WTC11 (cell line): ENCODE results near the gene NCS1. TPM values are rescaled to one million over a fixed set of nuclear protein-coding genes. Genes with fewer than 3 reads are reported as not detected.

Experiments
- ATAC-seq: fragments of 200-7000 bp; cut with Tn5 transposase; 2 replicates; pipeline ENCODE4 v1.10.0; 2021; ENCODE audit warnings: mild to moderate bottlenecking, moderate library complexity
- CTCF ChIA-PET: fragments of 300-600 bp; sonication (Branson Sonifier 250); formaldehyde crosslinking; loops from one replicate; lab custom pipeline; 2021; ENCODE audit warnings: antibody characterized with exemption; lab: Charles Lee
- POLR2A ChIA-PET: fragments of 350-600 bp; sonication (Branson Sonifier 250); formaldehyde crosslinking; loops from one replicate; lab custom pipeline; 2021; ENCODE audit warnings: antibody characterized with exemption; lab: Charles Lee
- DNase-seq: peaks from one replicate; pipeline ENCODE4 v3.0.0; 2021; ENCODE audit warnings: low spot score
- H3K27ac Mint-ChIP-seq: 2 replicates; pipeline ENCODE4 v1.8.0; 2021; ENCODE audit warnings: mixed read lengths
- H3K27me3 Mint-ChIP-seq: 2 replicates; pipeline ENCODE4 v1.8.0; 2021; ENCODE audit warnings: low read depth, mild to moderate bottlenecking, moderate library complexity, mixed read lengths
- H3K36me3 Mint-ChIP-seq: 2 replicates; pipeline ENCODE4 v1.8.0; 2021; ENCODE audit warnings: mixed read lengths
- H3K4me1 Mint-ChIP-seq: 2 replicates; pipeline ENCODE4 v1.8.0; 2022; ENCODE audit warnings: mixed read lengths
- H3K4me3 Mint-ChIP-seq: 2 replicates; pipeline ENCODE4 v1.8.0; 2021; ENCODE audit warnings: mild to moderate bottlenecking, moderate library complexity, mixed read lengths
- H3K9me3 Mint-ChIP-seq: 2 replicates; pipeline ENCODE4 v1.8.0; 2021; ENCODE audit warnings: mixed read lengths
- ELF4 ChIP-seq: sonication (generic); formaldehyde crosslinking; IDR thresholded peaks from 2 replicates; pipeline ENCODE4 v1.8.1; 2022; ENCODE audit warnings: low read depth, mild to moderate bottlenecking, moderate library complexity, missing genetic modification reagents
- FOXJ3 ChIP-seq: sonication (generic); formaldehyde crosslinking; IDR thresholded peaks from 2 replicates; pipeline ENCODE4 v1.9.0; 2021; ENCODE audit warnings: missing genetic modification reagents, mild to moderate bottlenecking, borderline replicate concordance
- GRHL2 ChIP-seq: fragments of 250-450 bp; sonication (Bioruptor Pico); IDR thresholded peaks from 2 replicates; pipeline ENCODE4 v1.8.0; 2022; ENCODE audit warnings: mild to moderate bottlenecking, moderate library complexity; ENCODE audit not compliant: insufficient replicate concordance, severe bottlenecking
- IRF2 ChIP-seq: sonication (generic); formaldehyde crosslinking; IDR thresholded peaks from 2 replicates; pipeline ENCODE4 v1.8.0; 2022; ENCODE audit warnings: low read depth, missing genetic modification reagents, borderline replicate concordance
- KAT7 ChIP-seq: sonication (generic); formaldehyde crosslinking; IDR thresholded peaks from 2 replicates; pipeline ENCODE4 v1.8.1; 2023; ENCODE audit warnings: missing genetic modification reagents, mild to moderate bottlenecking, borderline replicate concordance
- MYBL2 ChIP-seq: sonication (generic); formaldehyde crosslinking; IDR thresholded peaks from 2 replicates; pipeline ENCODE4 v1.8.1; 2023; ENCODE audit warnings: mild to moderate bottlenecking, moderate library complexity, missing genetic modification reagents
- NFE2L1 ChIP-seq: sonication (generic); formaldehyde crosslinking; IDR thresholded peaks from 2 replicates; pipeline ENCODE4 v1.8.1; 2023; ENCODE audit warnings: missing genetic modification reagents
- RORB ChIP-seq: fragments of 250-450 bp; sonication (Bioruptor Pico); IDR thresholded peaks from 2 replicates; pipeline ENCODE4 v1.9.0; 2021; ENCODE audit warnings: mild to moderate bottlenecking
- SMAD3 ChIP-seq: sonication (generic); formaldehyde crosslinking; IDR thresholded peaks from 2 replicates; pipeline ENCODE4 v1.8.0; 2022; ENCODE audit warnings: missing genetic modification reagents, mild to moderate bottlenecking, borderline replicate concordance
- TCF7 ChIP-seq: sonication (generic); formaldehyde crosslinking; IDR thresholded peaks from 2 replicates; pipeline ENCODE4 v1.8.0; 2022; ENCODE audit warnings: mild to moderate bottlenecking, low read depth, missing genetic modification reagents, moderate library complexity
- ZNF138 ChIP-seq: sonication (generic); formaldehyde crosslinking; conservative IDR thresholded peaks from 2 replicates; pipeline ENCODE4 v1.8.1; 2022; ENCODE audit warnings: mild to moderate bottlenecking, moderate library complexity, missing genetic modification reagents
- ZNF317 ChIP-seq: sonication (generic); formaldehyde crosslinking; IDR thresholded peaks from 2 replicates; pipeline ENCODE4 v1.8.1; 2023; ENCODE audit warnings: low read depth, mild to moderate bottlenecking, moderate library complexity, missing genetic modification reagents, borderline replicate concordance
- ZNF671 ChIP-seq: fragments of 250-450 bp; sonication (Bioruptor Pico); IDR thresholded peaks from 2 replicates; pipeline ENCODE4 v1.8.0; 2021; ENCODE audit warnings: mild to moderate bottlenecking
- total RNA-seq: library from RNA; stranded (reverse); gene quantifications from 3 replicates; pipeline ENCODE4 v1.2.3, GENCODE V29; 2021
- TF ChIP-seq, protein P1 (sequence below): sonication (generic); formaldehyde crosslinking; IDR thresholded peaks from 2 replicates; pipeline ENCODE4 v1.8.1; 2023; ENCODE audit warnings: mild to moderate bottlenecking, missing genetic modification reagents, moderate library complexity
- TF ChIP-seq, protein P2 (sequence below): fragments of 250-450 bp; sonication (Bioruptor Pico); IDR thresholded peaks from 2 replicates; pipeline ENCODE4 v1.9.0; 2021; ENCODE audit warnings: mild to moderate bottlenecking
- TF ChIP-seq, protein P3 (sequence below): sonication (generic); formaldehyde crosslinking; IDR thresholded peaks from 2 replicates; pipeline ENCODE4 v1.8.0; 2022; ENCODE audit warnings: missing genetic modification reagents
- TF ChIP-seq, protein P4 (sequence below): sonication (generic); formaldehyde crosslinking; IDR thresholded peaks from 2 replicates; pipeline ENCODE4 v1.8.0; 2022; ENCODE audit warnings: mild to moderate bottlenecking, missing genetic modification reagents
- TF ChIP-seq, protein P5 (sequence below): fragments of 250-450 bp; sonication (Bioruptor Pico); conservative IDR thresholded peaks from 2 replicates; pipeline ENCODE4 v1.9.0; 2021; ENCODE audit warnings: mild to moderate bottlenecking
- TF ChIP-seq, protein P6 (sequence below): sonication (generic); formaldehyde crosslinking; IDR thresholded peaks from 2 replicates; pipeline ENCODE4 v1.8.1; 2023; ENCODE audit warnings: mild to moderate bottlenecking, missing genetic modification reagents, moderate library complexity
- TF ChIP-seq, protein P7 (sequence below): sonication (generic); formaldehyde crosslinking; IDR thresholded peaks from 2 replicates; pipeline ENCODE4 v1.8.0; 2023; ENCODE audit warnings: missing genetic modification reagents

Gene NCS1
- total RNA-seq, 1 experiment from 2014 or later = 32.4 TPM

DNA sequence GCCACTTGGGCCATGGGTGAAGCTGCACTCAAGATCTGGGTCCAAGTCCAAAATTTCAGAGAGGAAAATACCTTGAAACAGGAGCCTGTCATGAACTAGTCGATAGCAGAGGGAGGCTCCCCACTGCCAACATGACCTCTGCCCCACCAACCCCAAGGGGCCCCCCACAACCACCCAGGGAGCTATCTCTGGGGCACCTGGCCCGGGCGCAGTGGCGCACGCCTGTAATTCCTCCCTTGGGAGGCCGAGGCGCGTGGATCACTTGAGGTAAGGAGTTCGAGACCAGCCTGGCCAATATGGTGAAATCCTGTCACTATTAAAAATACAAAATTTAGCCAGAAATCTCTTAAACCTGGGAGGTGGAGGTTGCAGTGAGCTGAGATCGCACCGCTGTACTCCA lies 73.3 kb downstream of the NCS1 start (continued):
- no peak for TF ChIP-seq IRF2 (CRISPR knock-in tag)
- TF ChIP-seq, protein P1, sequence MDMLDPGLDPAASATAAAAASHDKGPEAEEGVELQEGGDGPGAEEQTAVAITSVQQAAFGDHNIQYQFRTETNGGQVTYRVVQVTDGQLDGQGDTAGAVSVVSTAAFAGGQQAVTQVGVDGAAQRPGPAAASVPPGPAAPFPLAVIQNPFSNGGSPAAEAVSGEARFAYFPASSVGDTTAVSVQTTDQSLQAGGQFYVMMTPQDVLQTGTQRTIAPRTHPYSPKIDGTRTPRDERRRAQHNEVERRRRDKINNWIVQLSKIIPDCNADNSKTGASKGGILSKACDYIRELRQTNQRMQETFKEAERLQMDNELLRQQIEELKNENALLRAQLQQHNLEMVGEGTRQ (CRISPR knock-in tag) = no peak
- TF ChIP-seq, protein P2, sequence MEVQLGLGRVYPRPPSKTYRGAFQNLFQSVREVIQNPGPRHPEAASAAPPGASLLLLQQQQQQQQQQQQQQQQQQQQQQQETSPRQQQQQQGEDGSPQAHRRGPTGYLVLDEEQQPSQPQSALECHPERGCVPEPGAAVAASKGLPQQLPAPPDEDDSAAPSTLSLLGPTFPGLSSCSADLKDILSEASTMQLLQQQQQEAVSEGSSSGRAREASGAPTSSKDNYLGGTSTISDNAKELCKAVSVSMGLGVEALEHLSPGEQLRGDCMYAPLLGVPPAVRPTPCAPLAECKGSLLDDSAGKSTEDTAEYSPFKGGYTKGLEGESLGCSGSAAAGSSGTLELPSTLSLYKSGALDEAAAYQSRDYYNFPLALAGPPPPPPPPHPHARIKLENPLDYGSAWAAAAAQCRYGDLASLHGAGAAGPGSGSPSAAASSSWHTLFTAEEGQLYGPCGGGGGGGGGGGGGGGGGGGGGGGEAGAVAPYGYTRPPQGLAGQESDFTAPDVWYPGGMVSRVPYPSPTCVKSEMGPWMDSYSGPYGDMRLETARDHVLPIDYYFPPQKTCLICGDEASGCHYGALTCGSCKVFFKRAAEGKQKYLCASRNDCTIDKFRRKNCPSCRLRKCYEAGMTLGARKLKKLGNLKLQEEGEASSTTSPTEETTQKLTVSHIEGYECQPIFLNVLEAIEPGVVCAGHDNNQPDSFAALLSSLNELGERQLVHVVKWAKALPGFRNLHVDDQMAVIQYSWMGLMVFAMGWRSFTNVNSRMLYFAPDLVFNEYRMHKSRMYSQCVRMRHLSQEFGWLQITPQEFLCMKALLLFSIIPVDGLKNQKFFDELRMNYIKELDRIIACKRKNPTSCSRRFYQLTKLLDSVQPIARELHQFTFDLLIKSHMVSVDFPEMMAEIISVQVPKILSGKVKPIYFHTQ (CRISPR knock-in tag) = no peak

DNA sequence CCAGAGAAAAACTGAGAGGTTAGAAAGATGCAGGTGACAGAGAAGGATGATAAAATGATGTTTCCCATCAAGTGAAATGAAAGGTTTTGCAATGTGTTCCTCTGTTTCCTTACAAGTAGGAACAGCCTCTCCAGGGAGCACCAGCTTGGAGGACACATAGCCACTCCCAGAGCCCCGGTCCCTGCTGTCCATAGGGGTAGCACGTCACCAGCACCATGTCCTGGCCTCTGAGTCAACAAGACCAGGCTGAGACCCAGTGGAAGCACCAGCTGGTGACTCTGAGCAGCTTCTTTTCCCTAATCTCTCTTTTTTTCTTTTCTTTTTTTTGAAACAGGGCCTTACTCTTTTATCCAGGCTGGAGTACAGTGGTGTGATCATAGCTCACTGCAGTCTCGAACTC lies 73.9 kb downstream of the NCS1 start:
- Mint-ChIP-seq H3K4me1 (peaks cover 6% of the 10 kb centered on the region), H3K27ac (no peak overlapping the region), H3K36me3 (no peaks in the 10 kb centered on the region), H3K27me3 (peaks cover 14% of the 10 kb centered on the region), H3K9me3 (no peaks in the 10 kb centered on the region), H3K4me3 (no peak overlapping the region)
- TF ChIP-seq, protein P3, sequence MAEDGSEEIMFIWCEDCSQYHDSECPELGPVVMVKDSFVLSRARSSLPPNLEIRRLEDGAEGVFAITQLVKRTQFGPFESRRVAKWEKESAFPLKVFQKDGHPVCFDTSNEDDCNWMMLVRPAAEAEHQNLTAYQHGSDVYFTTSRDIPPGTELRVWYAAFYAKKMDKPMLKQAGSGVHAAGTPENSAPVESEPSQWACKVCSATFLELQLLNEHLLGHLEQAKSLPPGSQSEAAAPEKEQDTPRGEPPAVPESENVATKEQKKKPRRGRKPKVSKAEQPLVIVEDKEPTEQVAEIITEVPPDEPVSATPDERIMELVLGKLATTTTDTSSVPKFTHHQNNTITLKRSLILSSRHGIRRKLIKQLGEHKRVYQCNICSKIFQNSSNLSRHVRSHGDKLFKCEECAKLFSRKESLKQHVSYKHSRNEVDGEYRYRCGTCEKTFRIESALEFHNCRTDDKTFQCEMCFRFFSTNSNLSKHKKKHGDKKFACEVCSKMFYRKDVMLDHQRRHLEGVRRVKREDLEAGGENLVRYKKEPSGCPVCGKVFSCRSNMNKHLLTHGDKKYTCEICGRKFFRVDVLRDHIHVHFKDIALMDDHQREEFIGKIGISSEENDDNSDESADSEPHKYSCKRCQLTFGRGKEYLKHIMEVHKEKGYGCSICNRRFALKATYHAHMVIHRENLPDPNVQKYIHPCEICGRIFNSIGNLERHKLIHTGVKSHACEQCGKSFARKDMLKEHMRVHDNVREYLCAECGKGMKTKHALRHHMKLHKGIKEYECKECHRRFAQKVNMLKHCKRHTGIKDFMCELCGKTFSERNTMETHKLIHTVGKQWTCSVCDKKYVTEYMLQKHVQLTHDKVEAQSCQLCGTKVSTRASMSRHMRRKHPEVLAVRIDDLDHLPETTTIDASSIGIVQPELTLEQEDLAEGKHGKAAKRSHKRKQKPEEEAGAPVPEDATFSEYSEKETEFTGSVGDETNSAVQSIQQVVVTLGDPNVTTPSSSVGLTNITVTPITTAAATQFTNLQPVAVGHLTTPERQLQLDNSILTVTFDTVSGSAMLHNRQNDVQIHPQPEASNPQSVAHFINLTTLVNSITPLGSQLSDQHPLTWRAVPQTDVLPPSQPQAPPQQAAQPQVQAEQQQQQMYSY (CRISPR knock-in tag) = no peak
- TF ChIP-seq FOXJ3 (CRISPR knock-in tag) = no peak
- no peak for TF ChIP-seq ZNF671
- TF ChIP-seq, protein P4, sequence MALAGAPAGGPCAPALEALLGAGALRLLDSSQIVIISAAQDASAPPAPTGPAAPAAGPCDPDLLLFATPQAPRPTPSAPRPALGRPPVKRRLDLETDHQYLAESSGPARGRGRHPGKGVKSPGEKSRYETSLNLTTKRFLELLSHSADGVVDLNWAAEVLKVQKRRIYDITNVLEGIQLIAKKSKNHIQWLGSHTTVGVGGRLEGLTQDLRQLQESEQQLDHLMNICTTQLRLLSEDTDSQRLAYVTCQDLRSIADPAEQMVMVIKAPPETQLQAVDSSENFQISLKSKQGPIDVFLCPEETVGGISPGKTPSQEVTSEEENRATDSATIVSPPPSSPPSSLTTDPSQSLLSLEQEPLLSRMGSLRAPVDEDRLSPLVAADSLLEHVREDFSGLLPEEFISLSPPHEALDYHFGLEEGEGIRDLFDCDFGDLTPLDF (CRISPR knock-in tag) = no peak
- TF ChIP-seq ZNF317 (CRISPR knock-in tag) = no peak
- TF ChIP-seq SMAD3 (CRISPR knock-in tag) = no peak
- TF ChIP-seq, protein P5, sequence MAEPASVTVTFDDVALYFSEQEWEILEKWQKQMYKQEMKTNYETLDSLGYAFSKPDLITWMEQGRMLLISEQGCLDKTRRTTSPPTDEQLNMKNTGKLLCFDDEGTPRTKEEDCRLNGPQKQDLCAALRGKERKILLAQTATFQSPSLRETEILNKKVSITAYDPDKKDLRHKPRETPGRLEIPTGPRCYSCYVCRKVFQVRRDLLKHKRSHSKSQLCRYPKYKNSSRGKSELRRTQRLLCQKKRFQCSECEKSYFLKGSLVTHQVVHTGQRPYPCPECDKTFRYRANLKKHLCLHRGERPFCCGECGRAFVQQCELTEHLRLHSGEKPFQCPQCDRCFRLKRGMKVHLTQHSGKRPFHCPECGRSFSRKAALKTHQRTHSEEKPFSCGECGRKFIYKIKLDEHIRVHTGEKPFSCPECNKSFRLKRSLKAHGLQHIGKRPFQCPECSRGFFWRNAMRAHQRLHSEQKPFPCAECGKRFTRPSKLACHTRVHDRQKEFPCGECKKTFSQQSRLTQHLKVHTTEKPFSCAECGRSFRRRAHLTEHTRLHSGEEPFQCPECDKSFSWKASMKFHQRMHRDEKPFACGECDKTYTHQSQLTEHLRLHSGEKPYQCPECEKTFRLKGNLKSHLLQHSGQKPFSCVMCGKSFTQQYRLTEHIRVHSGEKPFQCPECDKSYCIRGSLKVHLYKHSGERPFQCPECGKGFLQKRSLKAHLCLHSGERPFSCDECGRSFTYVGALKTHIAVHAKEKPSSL = no peak
- TF ChIP-seq GRHL2 (CRISPR knock-in tag) = no peak
- no peak for TF ChIP-seq TCF7 (CRISPR knock-in tag)
- TF ChIP-seq ELF4 (CRISPR knock-in tag) = no peak
- no peak for TF ChIP-seq MYBL2 (CRISPR knock-in tag)
- no peak for TF ChIP-seq KAT7 (CRISPR knock-in tag)
- no peak for TF ChIP-seq NFE2L1 (CRISPR knock-in tag)
- no peak for TF ChIP-seq IRF2 (CRISPR knock-in tag)
- TF ChIP-seq RORB (CRISPR knock-in tag) = no peak
- TF ChIP-seq ZNF138 (CRISPR knock-in tag) = no peak
- TF ChIP-seq, protein P6, sequence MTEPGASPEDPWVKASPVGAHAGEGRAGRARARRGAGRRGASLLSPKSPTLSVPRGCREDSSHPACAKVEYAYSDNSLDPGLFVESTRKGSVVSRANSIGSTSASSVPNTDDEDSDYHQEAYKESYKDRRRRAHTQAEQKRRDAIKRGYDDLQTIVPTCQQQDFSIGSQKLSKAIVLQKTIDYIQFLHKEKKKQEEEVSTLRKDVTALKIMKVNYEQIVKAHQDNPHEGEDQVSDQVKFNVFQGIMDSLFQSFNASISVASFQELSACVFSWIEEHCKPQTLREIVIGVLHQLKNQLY (CRISPR knock-in tag) = no peak
- TF ChIP-seq, protein P7, sequence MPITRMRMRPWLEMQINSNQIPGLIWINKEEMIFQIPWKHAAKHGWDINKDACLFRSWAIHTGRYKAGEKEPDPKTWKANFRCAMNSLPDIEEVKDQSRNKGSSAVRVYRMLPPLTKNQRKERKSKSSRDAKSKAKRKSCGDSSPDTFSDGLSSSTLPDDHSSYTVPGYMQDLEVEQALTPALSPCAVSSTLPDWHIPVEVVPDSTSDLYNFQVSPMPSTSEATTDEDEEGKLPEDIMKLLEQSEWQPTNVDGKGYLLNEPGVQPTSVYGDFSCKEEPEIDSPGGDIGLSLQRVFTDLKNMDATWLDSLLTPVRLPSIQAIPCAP (CRISPR knock-in tag) = no peak
- DNase-seq (no peak), ATAC-seq (no peak)
- ChIA-PET POLR2A (no interaction called here), CTCF (interaction anchor here (1.0 to 1.4 kb wide), 3 partner anchors 10 to 69 kb away, joined by 5 to 7 read pairs (median 5); no protein-coding TSS in a partner anchor)
